ENCODE measurements around the gene DCDC2.
A peak's percentile ranks its signal among the peaks of the same experiment; 100 is the strongest.
"Not testable (repeated sequence)": the region's sequence is repeated elsewhere in the genome, so short reads cannot be mapped to it uniquely, and the experiment has no call there.

The DCDC2 gene

GRCh38 chr6:24306038-24306437 is 51.8 kb downstream of the DCDC2 start:
- DNase-seq (ENCODE audit: low read depth in 1 of 2, low spot score in 1 of 2), result no peak
- TF ChIP-seq JUND (IDR thresholded peaks at IDR 0.05; ENCODE audit: low read depth), result no peak
- in situ Hi-C loops (cut with HindIII; ENCODE audit: low pct_unique_long_range_greater_than_20kb, low sequenced_read_pairs), result no loop called here

GRCh38 chr6:24296944-24297343 is 60.9 kb downstream of the DCDC2 start:
- no peak for TF ChIP-seq JUND (IDR thresholded peaks at IDR 0.05; ENCODE audit: low read depth)
- in situ Hi-C loops (cut with HindIII; ENCODE audit: low pct_unique_long_range_greater_than_20kb, low sequenced_read_pairs), result no loop called here
- DNase-seq (ENCODE audit: low read depth in 1 of 2, low spot score in 1 of 2), result no peak

- DNase-seq (ENCODE audit: low read depth in 1 of 2, low spot score in 1 of 2); in situ Hi-C loops (cut with HindIII; ENCODE audit: low pct_unique_long_range_greater_than_20kb, low sequenced_read_pairs): not testable (repeated sequence)
These were observed 64.0 kb downstream of the DCDC2 start for GRCh38 chr6:24293852-24294251.

- no peak for DNase-seq (ENCODE audit: low read depth in 1 of 2, low spot score in 1 of 2)
- in situ Hi-C loops (cut with HindIII; ENCODE audit: low pct_unique_long_range_greater_than_20kb, low sequenced_read_pairs), result no loop called here
These were observed 70.6 kb downstream of the DCDC2 start for GRCh38 chr6:24287239-24287638.

GRCh38 chr6:24284006-24284405 is 73.9 kb downstream of the DCDC2 start:
- no peak for TF ChIP-seq JUND (IDR thresholded peaks at IDR 0.05; ENCODE audit: low read depth)
- in situ Hi-C loops (cut with HindIII; ENCODE audit: low pct_unique_long_range_greater_than_20kb, low sequenced_read_pairs), result no loop called here
- no peak for DNase-seq (ENCODE audit: low read depth in 1 of 2, low spot score in 1 of 2)

More at GRCh38 chr6:24287239-24287638, 70.6 kb downstream of the DCDC2 start:
- TF ChIP-seq JUND (IDR thresholded peaks at IDR 0.05; ENCODE audit: low read depth), result no peak

- in situ Hi-C loops (cut with HindIII; ENCODE audit: low pct_unique_long_range_greater_than_20kb, low sequenced_read_pairs), result no loop called here
- TF ChIP-seq JUND (IDR thresholded peaks at IDR 0.05; ENCODE audit: low read depth), result no peak
- DNase-seq (ENCODE audit: low read depth in 1 of 2, low spot score in 1 of 2), result peak; percentile 72 to 92
These were observed 74.5 kb downstream of the DCDC2 start for GRCh38 chr6:24283043-24283985.

GRCh38 chr6:24274441-24275083 is 83.3 kb downstream of the DCDC2 start:
- TF ChIP-seq JUND (IDR thresholded peaks at IDR 0.05; ENCODE audit: low read depth), result no peak
- no peak for DNase-seq (ENCODE audit: low read depth in 1 of 2, low spot score in 1 of 2)
- in situ Hi-C loops (cut with HindIII; ENCODE audit: low pct_unique_long_range_greater_than_20kb, low sequenced_read_pairs), result no loop called here

GRCh38 chr6:24273096-24273870 is 84.6 kb downstream of the DCDC2 start:
- DNase-seq (ENCODE audit: low read depth in 1 of 2, low spot score in 1 of 2), result no peak
- in situ Hi-C loops (cut with HindIII; ENCODE audit: low pct_unique_long_range_greater_than_20kb, low sequenced_read_pairs), result no loop called here
- TF ChIP-seq JUND (IDR thresholded peaks at IDR 0.05; ENCODE audit: low read depth), result no peak

GRCh38 chr6:24272553-24272952 is 85.3 kb downstream of the DCDC2 start:
- DNase-seq (ENCODE audit: low read depth in 1 of 2, low spot score in 1 of 2), result no peak
- in situ Hi-C loops (cut with HindIII; ENCODE audit: low pct_unique_long_range_greater_than_20kb, low sequenced_read_pairs), result no loop called here
- TF ChIP-seq JUND (IDR thresholded peaks at IDR 0.05; ENCODE audit: low read depth), result no peak

- no peak for TF ChIP-seq JUND (IDR thresholded peaks at IDR 0.05; ENCODE audit: low read depth)
- in situ Hi-C loops (cut with HindIII; ENCODE audit: low pct_unique_long_range_greater_than_20kb, low sequenced_read_pairs), result no loop called here
- no peak for DNase-seq (ENCODE audit: low read depth in 1 of 2, low spot score in 1 of 2)
These were observed 85.7 kb downstream of the DCDC2 start for GRCh38 chr6:24272148-24272547.

GRCh38 chr6:24270011-24270410 is 87.8 kb downstream of the DCDC2 start:
- TF ChIP-seq JUND (IDR thresholded peaks at IDR 0.05; ENCODE audit: low read depth), result no peak
- in situ Hi-C loops (cut with HindIII; ENCODE audit: low pct_unique_long_range_greater_than_20kb, low sequenced_read_pairs), result no loop called here
- DNase-seq (ENCODE audit: low read depth in 1 of 2, low spot score in 1 of 2), result no peak

- in situ Hi-C loops (cut with HindIII; ENCODE audit: low pct_unique_long_range_greater_than_20kb, low sequenced_read_pairs); DNase-seq (ENCODE audit: low read depth in 1 of 2, low spot score in 1 of 2): not testable (repeated sequence)
These were observed 99.6 kb downstream of the DCDC2 start for GRCh38 chr6:24258214-24258613.

GRCh38 chr6:24257282-24257681 is 100.6 kb downstream of the DCDC2 start:
- no peak for TF ChIP-seq JUND (IDR thresholded peaks at IDR 0.05; ENCODE audit: low read depth)
- peak in 1 of 2 experiments; percentile 44 for DNase-seq (ENCODE audit: low read depth in 1 of 2, low spot score in 1 of 2)
- in situ Hi-C loops (cut with HindIII; ENCODE audit: low pct_unique_long_range_greater_than_20kb, low sequenced_read_pairs), result no loop called here

Measured in T47D (cell line).